Measurements from ENCODE around the gene COPG2.
A peak's percentile ranks its signal among the peaks of the same experiment; 100 is the strongest.

- TF ChIP-seq POLR2A (IDR thresholded peaks at IDR 0.05), result no peak
- peak in 3 of 4 experiments; percentile 20 to 33 (median 29) for TF ChIP-seq CTCF (IDR thresholded peaks at IDR 0.05)
Observed at GRCh38 chr7:130486114-130486953, 182.2 kb downstream of the COPG2 start.
